ENCODE results near the gene POLR3GL.
A peak's percentile ranks its signal among the peaks of the same experiment; 100 is the strongest.

POLR3GL gene

DNA sequence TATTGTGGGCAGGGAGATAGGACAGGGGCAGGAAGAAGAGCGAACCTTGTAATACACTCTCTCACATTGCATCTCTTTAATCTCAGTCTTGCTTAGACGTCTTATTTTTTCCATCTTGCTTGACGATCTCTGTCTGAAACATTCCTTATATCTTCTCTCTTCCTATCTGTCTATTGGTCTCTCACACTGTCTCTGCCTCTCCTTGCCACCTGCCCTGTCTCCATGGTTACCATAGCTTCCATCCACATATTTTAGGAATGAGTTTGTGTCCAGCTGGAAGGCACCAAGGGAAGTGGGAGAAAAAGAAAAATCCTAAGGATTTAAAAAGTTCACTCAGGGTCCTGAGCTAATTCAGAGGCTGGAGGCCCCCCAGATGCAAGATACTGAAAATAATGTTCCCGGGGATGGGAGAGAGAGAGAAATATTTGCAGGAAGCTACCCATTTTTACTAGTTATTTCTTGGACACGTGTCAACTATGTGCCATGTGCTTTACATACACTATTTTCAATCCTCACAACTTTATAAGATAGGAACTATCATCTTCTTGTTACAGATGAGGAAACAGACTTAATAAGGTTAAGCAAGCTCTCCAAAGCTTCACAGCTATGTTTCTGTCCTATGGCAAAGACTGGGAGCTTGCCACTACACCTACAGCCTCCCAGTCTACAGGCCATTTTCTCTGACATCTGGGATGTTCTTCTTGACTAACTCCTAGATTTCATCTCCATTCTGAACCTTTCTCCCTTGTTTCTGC, 1.0 kb upstream of the POLR3GL start:
- DNase-seq (ENCODE audit: low spot score in 2 of 2) = no peak
- H3K4me1 Mint-ChIP-seq = peaks cover 57% of the 10 kb centered on the region
- peak overlapping the region; percentile 90 for H3K27ac Mint-ChIP-seq (ENCODE audit: low read depth)

DNA sequence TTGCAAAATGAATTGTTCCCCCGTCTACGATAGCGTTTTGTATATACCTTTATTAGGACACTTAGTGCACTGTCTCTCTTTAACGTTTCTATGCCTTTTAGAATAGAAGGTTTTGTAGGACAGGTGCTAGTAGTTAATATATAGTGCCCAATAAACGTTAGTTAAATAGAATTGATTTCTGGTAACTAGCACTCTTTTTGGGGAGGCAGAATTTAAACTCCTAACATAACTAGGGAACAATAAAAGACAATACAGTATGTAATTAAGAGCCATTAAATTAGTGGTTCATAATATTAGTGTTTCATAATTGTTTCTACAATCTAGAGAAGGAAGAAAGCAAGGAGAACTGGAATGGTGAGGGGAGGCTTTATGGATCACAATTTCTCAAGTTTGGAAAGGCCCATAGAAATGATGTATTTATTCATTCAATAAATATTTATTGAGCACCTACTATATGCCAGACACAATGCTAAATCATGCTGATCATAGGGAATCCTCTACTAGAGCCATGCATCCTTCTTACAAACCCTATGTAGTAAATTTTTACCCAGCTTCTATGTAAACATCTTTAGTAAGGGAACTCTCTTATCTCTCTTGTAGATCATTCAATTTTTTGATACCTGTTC, 742 bp downstream of the POLR3GL start:
- Mint-ChIP-seq H3K27ac (ENCODE audit: low read depth) (peak overlapping the region; percentile 90), H3K36me3 (ENCODE audit: insufficient read depth) (peaks cover 7% of the 10 kb centered on the region), H3K4me1 (peaks cover 43% of the 10 kb centered on the region), H3K9me3 (no peaks in the 10 kb centered on the region), H3K27me3 (no peaks in the 10 kb centered on the region), H3K4me3 (peak overlapping the region; percentile 89)
- no peak for ATAC-seq (replicated peaks; ENCODE audit: extremely low read depth, poor library complexity, severe bottlenecking)
- DNase-seq (ENCODE audit: low spot score in 2 of 2) = no peak

More for the DNA sequence above, 1.0 kb upstream of the POLR3GL start:
- H3K36me3 Mint-ChIP-seq (ENCODE audit: insufficient read depth) = peaks cover 5% of the 10 kb centered on the region
- no peaks in the 10 kb centered on the region for H3K27me3 Mint-ChIP-seq
- no peak for ATAC-seq (replicated peaks; ENCODE audit: extremely low read depth, poor library complexity, severe bottlenecking)
- no peaks in the 10 kb centered on the region for H3K9me3 Mint-ChIP-seq
- peak overlapping the region; percentile 89 for H3K4me3 Mint-ChIP-seq

DNA sequence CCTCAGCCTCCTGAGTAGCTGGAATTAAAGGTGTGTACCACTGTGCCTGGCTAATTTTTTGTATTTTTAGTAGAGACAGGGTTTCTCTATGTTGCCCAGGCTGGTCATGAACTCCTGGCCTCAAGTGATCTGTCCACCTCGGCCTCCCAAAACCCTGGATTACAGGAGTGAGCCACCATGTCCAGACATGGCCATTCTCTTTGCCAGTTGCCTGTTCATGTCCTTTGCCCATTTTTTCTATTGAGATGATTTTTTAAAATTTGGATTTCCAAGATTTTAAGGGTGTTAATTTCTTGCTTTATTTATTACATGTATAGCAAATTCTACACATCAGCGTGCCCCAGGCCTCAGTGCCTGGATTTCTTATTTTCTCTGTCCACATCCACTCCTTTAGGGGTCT, 2.8 kb downstream of the POLR3GL start:
- DNase-seq (ENCODE audit: low spot score in 2 of 2) = no peak
- no peaks in the 10 kb centered on the region for H3K9me3 Mint-ChIP-seq
- no peak for ATAC-seq (replicated peaks; ENCODE audit: extremely low read depth, poor library complexity, severe bottlenecking)

DNA sequence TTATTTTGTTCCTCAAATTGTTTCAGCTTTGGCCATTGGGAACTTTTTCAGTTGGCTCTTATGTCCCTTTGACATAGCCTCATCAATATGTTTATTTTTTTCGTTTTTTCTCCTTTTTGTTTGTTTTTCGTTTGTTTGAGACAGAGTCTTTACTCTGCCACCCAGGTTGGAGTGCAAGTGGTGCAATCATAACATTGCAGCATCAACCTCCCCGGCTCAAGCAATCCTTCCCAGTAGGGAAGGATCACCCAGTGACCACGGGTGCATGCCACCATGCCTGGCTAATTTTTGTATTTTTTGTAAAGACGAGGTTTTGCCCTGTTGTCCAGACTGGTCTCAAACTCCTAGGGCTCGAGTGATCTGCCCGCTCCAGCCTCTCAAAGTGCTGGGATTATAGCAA, 8.1 kb downstream of the POLR3GL start:
- H3K36me3 Mint-ChIP-seq (ENCODE audit: insufficient read depth) = peaks cover 7% of the 10 kb centered on the region
- no peak for DNase-seq (ENCODE audit: low spot score in 2 of 2)
- peaks cover 13% of the 10 kb centered on the region for H3K4me1 Mint-ChIP-seq
- H3K27ac Mint-ChIP-seq (ENCODE audit: low read depth) = no peak overlapping the region
- ATAC-seq (replicated peaks; ENCODE audit: extremely low read depth, poor library complexity, severe bottlenecking) = no peak
- H3K4me3 Mint-ChIP-seq = no peak overlapping the region
- H3K27me3 Mint-ChIP-seq = no peaks in the 10 kb centered on the region
- no peaks in the 10 kb centered on the region for H3K9me3 Mint-ChIP-seq

More for the DNA sequence above, 2.8 kb downstream of the POLR3GL start:
- Mint-ChIP-seq H3K27me3 (no peaks in the 10 kb centered on the region), H3K36me3 (ENCODE audit: insufficient read depth) (peaks cover 7% of the 10 kb centered on the region), H3K4me3 (no peak overlapping the region), H3K4me1 (peaks cover 28% of the 10 kb centered on the region), H3K27ac (ENCODE audit: low read depth) (no peak overlapping the region)

DNA sequence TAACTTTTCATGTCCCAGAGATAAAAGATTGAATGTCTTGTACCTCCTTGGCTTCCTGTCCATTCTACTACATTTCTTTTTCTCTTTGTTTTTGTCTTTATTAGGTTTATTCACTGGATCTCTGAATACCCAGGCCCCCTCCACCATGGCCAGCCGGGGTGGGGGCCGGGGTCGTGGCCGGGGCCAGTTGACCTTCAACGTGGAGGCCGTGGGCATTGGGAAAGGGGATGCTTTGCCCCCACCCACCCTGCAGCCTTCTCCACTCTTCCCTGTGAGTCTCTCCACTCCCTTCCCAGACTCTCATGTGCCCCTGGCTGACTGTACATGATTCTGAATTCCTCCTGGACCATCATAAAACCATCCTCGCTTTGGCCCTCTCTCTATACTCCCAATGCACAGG, 10.2 kb downstream of the POLR3GL start:
- Mint-ChIP-seq H3K27ac (ENCODE audit: low read depth) (no peak overlapping the region), H3K27me3 (no peaks in the 10 kb centered on the region), H3K4me1 (peaks cover 13% of the 10 kb centered on the region), H3K9me3 (no peaks in the 10 kb centered on the region), H3K36me3 (ENCODE audit: insufficient read depth) (peaks cover 8% of the 10 kb centered on the region), H3K4me3 (no peak overlapping the region)
- ATAC-seq (replicated peaks; ENCODE audit: extremely low read depth, poor library complexity, severe bottlenecking) = no peak
- DNase-seq (ENCODE audit: low spot score in 2 of 2) = no peak

DNA sequence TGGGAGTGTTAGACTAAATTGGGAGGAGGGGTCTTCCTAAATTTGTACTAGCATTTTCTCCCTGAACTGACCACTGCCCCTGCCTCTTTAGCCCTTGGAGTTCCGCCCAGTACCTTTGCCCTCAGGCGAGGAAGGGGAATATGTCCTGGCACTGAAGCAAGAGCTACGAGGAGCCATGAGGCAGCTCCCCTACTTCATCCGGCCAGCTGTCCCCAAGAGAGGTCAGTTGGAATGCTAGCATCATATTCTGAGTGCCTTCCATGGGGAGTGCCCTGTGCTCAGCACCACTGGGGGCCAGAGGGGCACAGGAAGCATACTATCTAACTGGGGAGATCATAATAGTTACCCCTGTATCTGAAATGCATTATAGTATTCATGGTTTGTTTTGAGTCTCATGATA, 10.7 kb downstream of the POLR3GL start:
- H3K4me3 Mint-ChIP-seq = no peak overlapping the region
- DNase-seq (ENCODE audit: low spot score in 2 of 2) = no peak

DNA sequence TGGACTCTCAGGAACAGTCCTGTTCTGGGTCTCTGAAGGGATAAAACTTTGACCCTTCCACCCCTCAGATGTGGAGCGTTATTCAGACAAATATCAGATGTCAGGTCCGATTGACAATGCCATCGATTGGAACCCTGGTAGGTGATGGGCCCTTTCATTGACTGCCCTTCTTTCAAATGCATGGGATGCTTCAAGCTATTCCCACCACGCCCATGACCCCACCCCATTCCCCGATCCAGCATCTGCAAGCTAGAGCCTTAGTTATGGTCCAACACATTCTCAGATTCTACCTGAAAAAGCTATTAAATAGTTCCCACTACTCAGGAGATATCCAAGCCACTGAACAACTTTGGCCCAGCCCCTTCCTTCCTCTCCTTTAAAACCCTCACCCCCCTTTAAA, 12.5 kb downstream of the POLR3GL start:
- DNase-seq (ENCODE audit: low spot score in 2 of 2) = no peak
- H3K9me3 Mint-ChIP-seq = no peaks in the 10 kb centered on the region
- peaks cover 8% of the 10 kb centered on the region for H3K36me3 Mint-ChIP-seq (ENCODE audit: insufficient read depth)
- no peaks in the 10 kb centered on the region for H3K27me3 Mint-ChIP-seq
- peaks cover 20% of the 10 kb centered on the region for H3K4me1 Mint-ChIP-seq
- no peak overlapping the region for H3K27ac Mint-ChIP-seq (ENCODE audit: low read depth)
- H3K4me3 Mint-ChIP-seq = no peak overlapping the region
- no peak for ATAC-seq (replicated peaks; ENCODE audit: extremely low read depth, poor library complexity, severe bottlenecking)

More for the DNA sequence above, 10.7 kb downstream of the POLR3GL start:
- Mint-ChIP-seq H3K36me3 (ENCODE audit: insufficient read depth) (peaks cover 8% of the 10 kb centered on the region), H3K9me3 (no peaks in the 10 kb centered on the region), H3K4me1 (peaks cover 13% of the 10 kb centered on the region), H3K27ac (ENCODE audit: low read depth) (no peak overlapping the region), H3K27me3 (no peaks in the 10 kb centered on the region)
- no peak for ATAC-seq (replicated peaks; ENCODE audit: extremely low read depth, poor library complexity, severe bottlenecking)

DNA sequence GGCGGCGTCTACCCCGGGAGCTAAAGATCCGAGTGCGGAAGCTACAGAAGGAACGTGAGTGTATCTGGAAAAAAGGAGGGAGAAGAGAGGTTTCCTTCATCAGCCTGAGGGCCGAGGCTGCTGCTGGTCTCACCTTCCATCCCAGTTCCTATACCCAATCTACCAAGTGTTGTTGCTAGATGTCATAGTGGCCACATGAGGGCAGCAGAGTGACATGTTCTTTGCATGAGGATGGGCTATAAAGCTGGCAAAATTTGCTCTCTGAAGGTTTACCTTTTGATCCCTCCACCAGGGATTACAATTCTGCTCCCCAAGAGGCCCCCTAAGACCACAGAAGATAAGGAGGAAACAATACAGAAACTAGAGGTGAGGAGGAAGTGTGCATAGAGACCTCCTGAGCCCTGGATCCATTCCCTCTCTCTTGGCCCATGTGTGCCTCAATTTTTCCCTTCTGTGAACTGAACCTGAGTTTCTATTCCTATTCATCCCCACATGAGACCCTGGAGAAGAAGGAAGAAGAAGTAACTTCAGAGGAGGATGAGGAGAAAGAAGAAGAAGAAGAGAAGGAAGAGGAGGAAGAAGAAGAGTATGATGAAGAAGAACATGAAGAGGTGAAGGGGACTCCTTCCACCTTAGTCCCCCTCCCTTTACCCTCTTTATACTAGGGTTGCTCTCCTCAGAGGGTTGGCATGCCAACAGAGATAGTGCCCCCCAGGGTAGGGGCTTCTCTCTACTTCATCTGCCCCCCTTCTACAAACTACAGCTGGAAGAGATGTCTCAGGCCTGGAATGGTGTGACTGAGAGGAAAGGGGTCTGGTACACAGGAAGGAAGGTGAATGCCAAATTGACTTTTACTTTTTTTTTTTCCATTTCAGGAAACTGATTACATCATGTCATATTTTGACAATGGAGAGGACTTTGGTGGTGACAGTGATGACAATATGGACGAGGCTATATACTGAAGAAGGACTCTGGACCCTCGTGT, 13.3 kb downstream of the POLR3GL start:
- Mint-ChIP-seq H3K4me1 (peaks cover 26% of the 10 kb centered on the region), H3K36me3 (ENCODE audit: insufficient read depth) (peaks cover 8% of the 10 kb centered on the region), H3K27ac (ENCODE audit: low read depth) (no peak overlapping the region), H3K9me3 (no peaks in the 10 kb centered on the region), H3K4me3 (no peak overlapping the region), H3K27me3 (no peaks in the 10 kb centered on the region)
- DNase-seq (ENCODE audit: low spot score in 2 of 2) (peak; percentile 54 to 59), ATAC-seq (replicated peaks; ENCODE audit: extremely low read depth, poor library complexity, severe bottlenecking) (peak; percentile 44)

DNA sequence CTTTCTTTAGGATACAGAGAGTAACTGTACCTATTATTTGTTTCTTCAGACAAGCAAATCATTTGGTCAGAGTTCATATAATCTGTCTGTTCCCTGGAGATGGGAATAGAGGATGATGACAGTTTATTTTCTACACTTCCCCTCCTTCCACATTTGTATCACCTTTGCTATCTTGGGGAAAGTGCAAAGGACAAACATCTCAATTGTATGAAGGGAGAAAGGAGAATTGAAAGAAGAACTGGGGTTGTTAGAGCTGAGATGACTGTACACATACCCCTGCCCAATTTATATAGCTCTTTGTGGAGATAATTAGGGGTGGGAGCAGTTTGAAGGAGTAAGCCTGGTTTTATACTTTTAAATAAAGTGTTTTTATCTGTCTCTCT, 14.0 kb downstream of the POLR3GL start:
- no peaks in the 10 kb centered on the region for H3K9me3 Mint-ChIP-seq
- H3K36me3 Mint-ChIP-seq (ENCODE audit: insufficient read depth) = peaks cover 8% of the 10 kb centered on the region
- DNase-seq (ENCODE audit: low spot score in 2 of 2) (no peak), ATAC-seq (replicated peaks; ENCODE audit: extremely low read depth, poor library complexity, severe bottlenecking) (no peak)
- H3K27me3 Mint-ChIP-seq = no peaks in the 10 kb centered on the region
- no peak overlapping the region for H3K4me3 Mint-ChIP-seq
- H3K4me1 Mint-ChIP-seq = peaks cover 28% of the 10 kb centered on the region
- H3K27ac Mint-ChIP-seq (ENCODE audit: low read depth) = no peak overlapping the region

DNA sequence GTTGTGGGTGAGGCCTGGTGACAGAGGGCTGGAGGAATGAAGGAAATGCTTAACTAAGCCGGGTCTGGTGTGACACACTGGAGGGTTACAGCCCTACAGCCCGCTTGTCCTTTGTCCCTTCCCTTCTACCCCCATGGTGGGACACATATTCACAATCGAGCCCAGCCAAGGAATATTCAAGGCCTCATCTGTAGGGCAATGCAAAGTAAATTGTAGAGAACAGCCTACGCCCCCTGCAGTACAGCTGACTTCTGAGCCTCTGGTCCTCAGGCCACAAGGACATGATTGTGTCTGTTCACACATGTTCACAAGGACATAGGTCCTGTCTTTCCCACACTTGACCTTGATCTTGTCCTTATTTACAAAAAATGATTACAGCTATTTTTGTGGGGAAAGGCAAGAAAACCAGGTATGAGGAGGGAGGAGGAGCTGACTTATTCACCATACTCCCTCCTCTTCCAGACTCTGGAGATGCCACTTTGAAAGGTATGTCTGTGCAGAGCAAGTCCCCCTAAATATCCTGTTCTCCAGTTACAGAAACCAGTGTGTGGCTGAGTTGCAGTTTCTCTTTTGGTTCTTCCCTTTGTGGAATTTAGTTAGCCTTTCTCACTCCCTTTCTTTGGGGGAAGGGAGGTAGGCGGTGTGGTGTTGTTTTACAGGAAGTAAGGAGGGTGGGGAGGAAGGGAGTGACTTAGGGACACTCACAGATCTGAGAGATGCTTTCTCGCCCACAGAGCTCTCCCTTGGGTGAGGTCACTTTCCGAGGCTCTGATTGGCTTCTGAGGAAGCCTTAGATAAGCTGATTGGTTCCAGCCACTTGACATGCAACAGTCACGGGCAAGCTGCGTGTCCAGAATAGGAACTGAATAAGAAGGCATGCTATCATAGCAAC, 14.6 kb downstream of the POLR3GL start:
- Mint-ChIP-seq H3K9me3 (no peaks in the 10 kb centered on the region), H3K4me1 (peaks cover 34% of the 10 kb centered on the region), H3K27ac (ENCODE audit: low read depth) (no peak overlapping the region), H3K4me3 (no peak overlapping the region), H3K36me3 (ENCODE audit: insufficient read depth) (peaks cover 11% of the 10 kb centered on the region), H3K27me3 (no peaks in the 10 kb centered on the region)
- ATAC-seq (replicated peaks; ENCODE audit: extremely low read depth, poor library complexity, severe bottlenecking) = peak; percentile 76
- peak in 1 of 2 donors; percentile 56 for DNase-seq (ENCODE audit: low spot score in 2 of 2)

DNA sequence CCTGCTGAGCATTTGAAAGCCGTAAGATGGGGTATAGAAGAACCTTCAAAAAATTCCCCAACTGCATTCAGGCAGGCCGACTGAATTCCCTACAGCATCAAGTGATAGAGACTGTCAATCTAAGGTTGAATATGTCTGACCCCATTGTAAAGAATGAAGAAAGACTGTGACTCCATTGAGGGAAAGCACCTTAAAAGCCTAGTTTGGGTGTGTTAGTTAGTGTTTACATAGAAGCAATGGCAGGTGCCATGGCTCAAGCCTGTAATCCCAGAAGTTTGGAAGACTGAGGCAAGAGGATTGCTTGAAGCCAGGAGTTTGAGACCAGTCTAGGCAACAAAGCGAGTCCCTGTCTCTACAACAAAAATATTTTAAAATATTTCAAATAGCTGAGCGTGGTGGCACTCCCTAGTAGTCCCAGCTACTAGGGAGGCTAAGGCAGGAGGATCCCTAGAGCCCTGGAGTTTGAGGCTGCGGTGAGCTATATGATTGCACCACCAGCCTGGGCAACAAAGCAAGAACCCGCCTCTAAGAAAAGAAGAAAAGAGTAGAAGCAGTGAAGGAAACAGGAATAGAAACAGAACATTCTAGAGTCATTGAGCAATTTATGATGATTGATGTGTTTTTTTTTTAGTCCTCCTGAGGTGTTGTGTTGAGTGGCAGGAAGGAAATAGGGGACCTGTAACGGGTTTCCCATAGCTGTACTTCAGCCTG, 15.4 kb downstream of the POLR3GL start:
- Mint-ChIP-seq H3K4me3 (no peak overlapping the region), H3K27me3 (no peaks in the 10 kb centered on the region), H3K4me1 (peaks cover 39% of the 10 kb centered on the region), H3K27ac (ENCODE audit: low read depth) (no peak overlapping the region), H3K9me3 (no peaks in the 10 kb centered on the region), H3K36me3 (ENCODE audit: insufficient read depth) (peaks cover 12% of the 10 kb centered on the region)
- no peak for DNase-seq (ENCODE audit: low spot score in 2 of 2)
- ATAC-seq (replicated peaks; ENCODE audit: extremely low read depth, poor library complexity, severe bottlenecking) = peak; percentile 47
